Mucosa of stomach (tissue), 1 donor: Measurements from ENCODE around the gene LHX4.
"Not testable (repeated sequence)": the region's sequence is repeated elsewhere in the genome, so short reads cannot be mapped to it uniquely, and the experiment has no call there.

Experiments
- H3K27me3 ChIP-seq: one replicate; pipeline ENCODE4 v1.7.0; 2013; ENCODE audit warnings: mild to moderate bottlenecking, low read length; ENCODE audit not compliant: control insufficient read depth, insufficient read depth
- H3K36me3 ChIP-seq: one replicate; pipeline ENCODE4 v1.7.0; 2013; ENCODE audit warnings: low read length; ENCODE audit not compliant: control insufficient read depth, insufficient read depth
- H3K4me1 ChIP-seq: one replicate; pipeline ENCODE4 v1.7.0; 2013; ENCODE audit warnings: mild to moderate bottlenecking, low read length; ENCODE audit not compliant: control insufficient read depth, insufficient read depth
- H3K4me3 ChIP-seq: one replicate; pipeline ENCODE4 v1.7.0; 2013; ENCODE audit warnings: low read length
- H3K9ac ChIP-seq: one replicate; pipeline ENCODE4 v1.7.0; 2013; ENCODE audit warnings: mild to moderate bottlenecking, low read length, moderate library complexity
- H3K9me3 ChIP-seq: one replicate; pipeline ENCODE4 v1.7.0; 2013; ENCODE audit warnings: mild to moderate bottlenecking, low read length, moderate library complexity; ENCODE audit not compliant: control insufficient read depth
- donor health status: Pancreatic carcinoma.

Gene LHX4

GRCh38 chr1:180199018-180199417 is 31.0 kb upstream of the LHX4 start:
- Histone ChIP-seq H3K36me3 (peaks cover 17% of the 10 kb centered on the region), H3K4me3 (no peak overlapping the region), H3K4me1 (peaks cover 11% of the 10 kb centered on the region), H3K9me3 (no peaks in the 10 kb centered on the region), H3K9ac (no peak overlapping the region), H3K27me3 (no peaks in the 10 kb centered on the region)

GRCh38 chr1:180201451-180202200 is 28.4 kb upstream of the LHX4 start:
- H3K9me3 ChIP-seq: no peaks in the 10 kb centered on the region
- H3K27me3 ChIP-seq: no peaks in the 10 kb centered on the region
- H3K4me1 ChIP-seq: peaks cover 10% of the 10 kb centered on the region
- H3K36me3 ChIP-seq: peaks cover 7% of the 10 kb centered on the region
- H3K9ac ChIP-seq: no peak overlapping the region
- H3K4me3 ChIP-seq: no peak overlapping the region

- not testable (repeated sequence) for H3K4me1 ChIP-seq, H3K27me3 ChIP-seq, H3K9ac ChIP-seq, H3K36me3 ChIP-seq, H3K9me3 ChIP-seq, H3K4me3 ChIP-seq
Measured at GRCh38 chr1:180202588-180202987, 27.5 kb upstream of the LHX4 start.

GRCh38 chr1:180204231-180204630 is 25.8 kb upstream of the LHX4 start:
- Histone ChIP-seq H3K4me3 (no peak overlapping the region), H3K9me3 (no peaks in the 10 kb centered on the region), H3K36me3 (no peaks in the 10 kb centered on the region), H3K9ac (no peak overlapping the region), H3K27me3 (no peaks in the 10 kb centered on the region), H3K4me1 (no peaks in the 10 kb centered on the region)

GRCh38 chr1:180206581-180206980 is 23.5 kb upstream of the LHX4 start:
- Histone ChIP-seq H3K4me3 (no peak overlapping the region), H3K9ac (no peak overlapping the region), H3K9me3 (no peaks in the 10 kb centered on the region), H3K36me3 (no peaks in the 10 kb centered on the region), H3K4me1 (no peaks in the 10 kb centered on the region), H3K27me3 (no peaks in the 10 kb centered on the region)

GRCh38 chr1:180208264-180208663 is 21.8 kb upstream of the LHX4 start:
- Histone ChIP-seq H3K9ac (no peak overlapping the region), H3K27me3 (no peaks in the 10 kb centered on the region), H3K4me1 (no peaks in the 10 kb centered on the region), H3K9me3 (no peaks in the 10 kb centered on the region), H3K36me3 (no peaks in the 10 kb centered on the region), H3K4me3 (no peak overlapping the region)

GRCh38 chr1:180210008-180210620 is 19.9 kb upstream of the LHX4 start:
- H3K36me3 ChIP-seq: no peaks in the 10 kb centered on the region
- H3K9ac ChIP-seq: no peak overlapping the region
- H3K9me3 ChIP-seq: no peaks in the 10 kb centered on the region
- no peaks in the 10 kb centered on the region for H3K4me1 ChIP-seq
- H3K27me3 ChIP-seq: no peaks in the 10 kb centered on the region
- H3K4me3 ChIP-seq: no peak overlapping the region

- no peaks in the 10 kb centered on the region for H3K4me1 ChIP-seq
- H3K36me3 ChIP-seq: no peaks in the 10 kb centered on the region
- H3K9me3 ChIP-seq: no peaks in the 10 kb centered on the region
- H3K9ac ChIP-seq: no peak overlapping the region
- no peaks in the 10 kb centered on the region for H3K27me3 ChIP-seq
- no peak overlapping the region for H3K4me3 ChIP-seq
Measured at GRCh38 chr1:180211156-180211859, 18.8 kb upstream of the LHX4 start.

GRCh38 chr1:180211860-180212229 is 18.2 kb upstream of the LHX4 start:
- Histone ChIP-seq H3K9me3 (no peaks in the 10 kb centered on the region), H3K36me3 (no peaks in the 10 kb centered on the region), H3K27me3 (no peaks in the 10 kb centered on the region), H3K9ac (no peak overlapping the region), H3K4me3 (no peak overlapping the region), H3K4me1 (no peaks in the 10 kb centered on the region)

GRCh38 chr1:180213401-180214170 is 16.5 kb upstream of the LHX4 start:
- H3K4me3 ChIP-seq: no peak overlapping the region
- no peaks in the 10 kb centered on the region for H3K36me3 ChIP-seq
- H3K27me3 ChIP-seq: no peaks in the 10 kb centered on the region
- no peak overlapping the region for H3K9ac ChIP-seq
- H3K9me3 ChIP-seq: no peaks in the 10 kb centered on the region
- H3K4me1 ChIP-seq: no peaks in the 10 kb centered on the region

- H3K27me3 ChIP-seq: peaks cover 5% of the 10 kb centered on the region
- H3K4me3 ChIP-seq: no peak overlapping the region
- H3K9me3 ChIP-seq: no peaks in the 10 kb centered on the region
- no peaks in the 10 kb centered on the region for H3K4me1 ChIP-seq
- H3K9ac ChIP-seq: no peak overlapping the region
- H3K36me3 ChIP-seq: no peaks in the 10 kb centered on the region
Measured at GRCh38 chr1:180215856-180216625, 14.0 kb upstream of the LHX4 start.
